Measurements from ENCODE around the gene MSI2. TPM values are rescaled to one million over a fixed set of nuclear protein-coding genes. Genes with fewer than 3 reads are reported as not detected.

Gene MSI2
- total and polyA plus RNA-seq, 9 of the 15 experiments (the other 6 are each of a cell fraction or from before 2014, with no cell fraction given): 4.6 to 61.8 (median 42.4) TPM

- TF ChIP-seq CLOCK (CRISPR knock-in tag; IDR thresholded peaks at IDR 0.05; ENCODE audit: borderline replicate concordance) (no peak), JUND (IDR thresholded peaks at IDR 0.05; ENCODE audit: borderline replicate concordance, low read depth, low read length) (peak; percentile 77), JUND (tag; IDR thresholded peaks at IDR 0.05; ENCODE audit: borderline replicate concordance, low read depth, low read length) (no peak), ZBTB34 (CRISPR knock-in tag; IDR thresholded peaks at IDR 0.05) (no peak), JUN (IDR thresholded peaks at IDR 0.05; ENCODE audit: borderline replicate concordance, low read depth, low read length) (peak; percentile 41; the same call in 1 of the 2 replicates), JUN (CRISPR knock-in tag; IDR thresholded peaks at IDR 0.05; ENCODE audit: borderline replicate concordance) (no peak), ZC3H4 (CRISPR knock-in tag; IDR thresholded peaks at IDR 0.05; ENCODE audit: borderline replicate concordance) (no peak), FOSL1 (tag; conservative IDR thresholded peaks at IDR 0.05) (peak; percentile 78), ZZZ3 (IDR thresholded peaks at IDR 0.05) (no peak), ZNF41 (CRISPR knock-in tag; conservative IDR thresholded peaks at IDR 0.05) (no peak), MGA (IDR thresholded peaks at IDR 0.05) (no peak)
Observed at GRCh38 chr17:57440522-57441269, 184.4 kb downstream of the MSI2 start (continued).

Data from K562 (cell line).